Measurements from ENCODE around the gene GAST. TPM values are rescaled to one million over a fixed set of nuclear protein-coding genes. Genes with fewer than 3 reads are reported as not detected.
"Not testable (repeated sequence)": the region's sequence is repeated elsewhere in the genome, so short reads cannot be mapped to it uniquely, and the experiment has no call there.

Gene GAST, protein sequence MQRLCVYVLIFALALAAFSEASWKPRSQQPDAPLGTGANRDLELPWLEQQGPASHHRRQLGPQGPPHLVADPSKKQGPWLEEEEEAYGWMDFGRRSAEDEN
- total RNA-seq = not detected

DNA sequence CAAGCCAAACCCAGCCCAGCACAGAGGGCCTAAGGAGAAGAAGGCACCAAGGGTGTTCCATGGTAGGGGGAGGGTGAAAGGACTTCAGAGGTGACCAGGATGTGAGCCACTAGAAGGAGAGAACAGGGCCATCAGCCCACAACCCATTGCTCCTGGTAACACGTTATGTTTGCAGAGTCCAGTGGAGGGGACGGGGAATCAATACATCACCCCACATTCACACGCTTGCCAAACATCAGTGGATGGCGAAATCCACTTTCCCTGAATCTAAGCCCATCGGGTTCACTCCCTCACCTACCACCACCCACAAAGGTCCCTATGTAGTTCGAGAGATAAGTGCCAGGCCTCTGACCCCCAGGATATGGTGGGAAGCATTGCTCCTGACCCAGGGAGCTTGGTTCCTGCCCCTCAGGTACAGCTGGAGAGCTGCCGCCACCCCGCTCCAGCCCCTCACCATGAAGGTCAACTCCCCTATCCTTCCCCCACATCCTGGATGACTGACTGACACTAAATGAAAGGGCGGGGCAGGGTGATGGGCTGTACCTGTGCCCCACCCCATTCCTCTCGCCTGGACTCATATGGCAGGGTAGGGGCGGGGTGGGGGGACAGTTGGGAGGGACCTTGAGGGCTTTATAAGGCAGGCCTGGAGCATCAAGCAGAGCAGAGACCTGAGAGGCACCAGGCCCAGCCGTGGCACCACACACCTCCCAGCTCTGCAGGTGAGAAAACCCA is at the start of gene GAST:
TSS of gene GAST (plus strand) at position 663 of the 732 bp plus-strand sequence. CDS start 3,106 bp downstream, outside the sequence.
- ATAC-seq (peak in 1 of 2 donors; percentile 40), DNase-seq (ENCODE audit: low spot score) (no peak)
- no peaks in the 10 kb centered on the region for H3K9me3 Mint-ChIP-seq
- H3K27ac Mint-ChIP-seq = no peak within 1 kb of the TSS
- H3K27me3 Mint-ChIP-seq = peaks cover 6 to 15% of the 10 kb centered on the region in 2 donors
- no peaks in the 10 kb centered on the region for H3K36me3 Mint-ChIP-seq
- H3K4me3 Mint-ChIP-seq = no peak within 1 kb of the TSS
- peaks cover 0 to 4% of the 10 kb centered on the region in 2 donors for H3K4me1 Mint-ChIP-seq (ENCODE audit: low read depth in 2 of 2)

DNA sequence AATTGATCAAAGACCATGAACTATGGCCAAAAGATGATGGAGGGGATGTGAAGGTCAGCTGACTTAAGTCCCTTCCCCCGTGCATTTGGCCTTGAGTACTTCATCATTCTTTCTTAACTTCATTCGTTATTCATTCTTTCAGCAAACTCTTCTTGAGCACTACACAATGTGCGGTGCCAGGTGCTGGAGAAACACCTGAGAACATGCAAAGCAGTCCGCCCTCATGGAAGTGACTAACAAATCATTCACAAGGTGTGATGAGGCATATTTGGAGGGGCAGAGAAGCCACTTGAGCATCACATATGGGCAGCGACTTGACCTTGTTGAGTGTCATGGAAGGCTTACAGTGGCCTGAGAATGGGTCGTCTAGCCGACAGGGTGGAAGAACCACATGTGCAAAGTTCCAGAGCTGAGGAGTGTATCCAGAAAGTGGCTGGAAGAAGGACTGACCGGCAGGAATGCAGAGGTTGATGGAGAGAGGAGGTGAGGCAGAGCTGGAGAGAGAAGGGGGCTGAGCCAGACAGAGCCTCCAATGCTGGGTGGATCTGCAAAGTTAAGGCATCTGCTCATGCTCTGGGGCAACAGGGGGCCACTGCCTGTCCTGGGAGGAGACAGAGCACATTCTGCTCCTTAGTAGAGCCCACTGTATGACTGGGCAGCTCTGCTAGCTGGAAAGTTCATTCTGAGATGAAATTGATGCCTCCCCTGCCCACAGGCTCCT is 48.5 kb upstream of the GAST start:
- DNase-seq (ENCODE audit: low spot score) (no peak), ATAC-seq (no peak)
- Mint-ChIP-seq H3K27ac (peak overlapping the region in 1 of 2 donors; percentile 46), H3K9me3 (no peaks in the 10 kb centered on the region), H3K36me3 (no peaks in the 10 kb centered on the region), H3K4me1 (ENCODE audit: low read depth in 2 of 2) (peaks cover 22 to 26% of the 10 kb centered on the region in 2 donors), H3K27me3 (peaks cover 0 to 4% of the 10 kb centered on the region in 2 donors), H3K4me3 (no peak overlapping the region)

DNA sequence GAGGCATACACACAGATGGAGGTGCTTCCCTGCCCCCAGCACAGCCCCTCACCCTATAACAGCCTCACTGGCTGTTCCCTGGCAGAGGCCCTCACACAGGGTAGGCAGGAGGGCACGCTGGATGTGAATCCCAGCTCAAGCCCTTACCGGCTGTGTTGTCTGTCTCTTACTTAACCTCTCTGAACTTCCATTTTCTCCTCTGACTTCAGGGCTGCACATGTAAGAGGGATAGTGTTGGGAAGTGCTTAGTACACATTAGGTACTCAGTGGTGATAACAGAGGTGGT is 48.0 kb upstream of the GAST start:
- ATAC-seq (no peak), DNase-seq (ENCODE audit: low spot score) (no peak)
- H3K4me3 Mint-ChIP-seq = no peak overlapping the region
- no peaks in the 10 kb centered on the region for H3K36me3 Mint-ChIP-seq
- H3K27ac Mint-ChIP-seq = no peak overlapping the region
- no peaks in the 10 kb centered on the region for H3K9me3 Mint-ChIP-seq
- H3K27me3 Mint-ChIP-seq = peaks cover 0 to 4% of the 10 kb centered on the region in 2 donors
- peaks cover 22 to 26% of the 10 kb centered on the region in 2 donors for H3K4me1 Mint-ChIP-seq (ENCODE audit: low read depth in 2 of 2)

DNA sequence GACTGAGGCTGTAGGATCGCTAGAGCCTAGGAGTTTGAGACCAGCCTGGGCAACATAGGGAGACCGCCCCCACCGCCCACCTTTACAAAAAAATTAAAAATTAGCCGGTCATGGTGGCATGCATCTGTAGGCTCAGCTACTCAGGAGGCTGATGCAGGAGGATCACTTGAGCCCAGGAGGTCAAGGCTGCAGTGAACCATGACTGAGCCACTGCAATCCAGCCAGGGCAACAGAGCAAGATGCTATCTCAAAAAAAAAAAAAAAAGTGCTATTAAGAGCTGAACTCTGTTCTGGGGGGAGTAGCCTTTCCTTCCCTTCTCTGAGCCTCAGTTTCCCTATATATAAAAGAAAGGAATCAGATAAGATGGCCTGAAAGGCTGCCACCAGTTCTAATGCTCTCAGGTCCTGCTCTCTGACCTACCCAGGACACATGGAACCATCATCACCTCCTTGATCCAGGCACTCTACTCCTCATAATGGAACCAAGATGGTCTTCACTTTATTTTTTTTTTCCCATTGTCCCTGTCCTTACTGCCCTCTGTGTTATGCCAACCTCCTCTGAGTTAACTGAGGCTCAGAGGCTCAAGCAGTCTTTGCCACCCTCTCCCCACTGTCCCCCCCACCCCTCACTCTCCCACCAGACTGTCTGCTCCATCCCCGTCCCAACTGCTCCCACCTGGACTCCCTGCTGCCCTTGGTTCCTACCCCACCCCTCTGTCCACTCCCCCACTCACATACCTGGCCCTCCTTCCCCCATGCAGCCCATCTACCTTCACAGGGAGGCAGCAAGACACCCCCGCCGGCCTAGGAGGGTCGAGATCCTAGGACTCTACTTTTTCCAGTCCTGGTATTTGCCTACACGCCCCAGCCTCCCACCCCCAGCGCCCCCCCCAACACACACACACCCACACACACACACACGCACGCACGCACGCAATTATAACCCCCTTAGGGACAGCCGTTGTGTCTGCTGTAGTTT is 47.3 kb upstream of the GAST start:
- H3K27ac Mint-ChIP-seq = peak overlapping the region; percentile 97 to 98
- no peaks in the 10 kb centered on the region for H3K36me3 Mint-ChIP-seq
- H3K9me3 Mint-ChIP-seq = no peaks in the 10 kb centered on the region

DNA sequence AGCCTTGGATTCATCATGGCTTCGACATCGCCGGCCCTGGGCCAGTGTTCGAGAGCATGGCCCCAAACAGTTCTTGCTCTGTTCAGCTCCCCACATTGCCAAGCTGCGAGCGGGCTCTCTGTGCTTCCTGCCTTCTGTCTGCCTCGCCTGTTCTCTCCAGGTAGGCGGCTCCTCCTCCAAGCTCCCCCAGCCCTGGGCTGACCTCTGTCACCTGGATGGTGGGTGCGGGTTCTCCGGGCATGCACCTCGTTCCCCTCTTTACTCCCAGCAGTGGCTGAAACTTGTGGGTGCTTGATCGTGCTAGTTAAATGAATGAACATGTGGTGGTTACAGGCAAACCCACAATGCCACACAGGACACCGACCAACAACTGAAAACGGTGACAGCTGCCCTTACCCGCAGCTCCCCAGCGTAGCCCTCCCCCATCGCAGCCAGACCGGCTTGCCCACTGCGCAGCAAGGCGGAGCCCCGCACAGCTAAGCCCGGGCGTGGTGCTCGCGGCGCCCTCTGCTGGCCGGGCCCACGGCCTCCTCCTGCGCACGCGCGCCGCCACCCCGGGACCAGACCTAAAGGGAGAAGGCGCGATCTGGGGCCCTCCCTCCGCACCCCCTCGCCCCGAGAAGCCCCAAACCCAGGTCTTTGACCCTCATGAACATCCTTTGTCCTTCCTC is 46.4 kb upstream of the GAST start:
- Mint-ChIP-seq H3K36me3 (no peaks in the 10 kb centered on the region), H3K4me1 (ENCODE audit: low read depth in 2 of 2) (peaks cover 29 to 32% of the 10 kb centered on the region in 2 donors), H3K9me3 (no peaks in the 10 kb centered on the region), H3K4me3 (peak overlapping the region; percentile 98), H3K27ac (peak overlapping the region; percentile 97 to 98), H3K27me3 (peaks cover 0 to 4% of the 10 kb centered on the region in 2 donors)
- ATAC-seq = peak; percentile 91 to 92
- peak; percentile 91 for DNase-seq (ENCODE audit: low spot score)

More for the DNA sequence above, 47.3 kb upstream of the GAST start:
- H3K27me3 Mint-ChIP-seq = peaks cover 0 to 4% of the 10 kb centered on the region in 2 donors
- peak overlapping the region; percentile 98 for H3K4me3 Mint-ChIP-seq
- no peak for ATAC-seq
- peaks cover 29 to 32% of the 10 kb centered on the region in 2 donors for H3K4me1 Mint-ChIP-seq (ENCODE audit: low read depth in 2 of 2)
- no peak for DNase-seq (ENCODE audit: low spot score)

DNA sequence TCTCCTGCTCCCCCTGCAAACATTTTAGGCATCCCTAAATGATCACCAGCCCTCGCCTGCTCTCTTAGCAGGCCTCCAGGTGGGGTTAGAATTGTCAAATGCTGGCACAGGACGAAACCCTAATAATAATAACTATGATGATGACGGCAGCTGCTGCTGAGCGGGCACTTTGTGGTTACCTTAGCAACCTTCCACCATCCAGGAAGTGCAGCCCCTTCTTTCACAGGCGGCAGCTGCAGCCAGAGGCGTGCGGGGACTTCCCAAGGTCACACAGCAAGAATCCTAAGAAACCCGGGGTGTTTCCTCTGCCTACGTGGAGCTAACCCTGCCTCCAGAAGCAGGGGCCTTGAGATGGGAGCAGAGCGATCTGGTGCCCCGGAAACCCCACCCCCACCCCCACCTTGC is 45.9 kb upstream of the GAST start:
- peaks cover 29 to 32% of the 10 kb centered on the region in 2 donors for H3K4me1 Mint-ChIP-seq (ENCODE audit: low read depth in 2 of 2)
- peak; percentile 89 for DNase-seq (ENCODE audit: low spot score)

DNA sequence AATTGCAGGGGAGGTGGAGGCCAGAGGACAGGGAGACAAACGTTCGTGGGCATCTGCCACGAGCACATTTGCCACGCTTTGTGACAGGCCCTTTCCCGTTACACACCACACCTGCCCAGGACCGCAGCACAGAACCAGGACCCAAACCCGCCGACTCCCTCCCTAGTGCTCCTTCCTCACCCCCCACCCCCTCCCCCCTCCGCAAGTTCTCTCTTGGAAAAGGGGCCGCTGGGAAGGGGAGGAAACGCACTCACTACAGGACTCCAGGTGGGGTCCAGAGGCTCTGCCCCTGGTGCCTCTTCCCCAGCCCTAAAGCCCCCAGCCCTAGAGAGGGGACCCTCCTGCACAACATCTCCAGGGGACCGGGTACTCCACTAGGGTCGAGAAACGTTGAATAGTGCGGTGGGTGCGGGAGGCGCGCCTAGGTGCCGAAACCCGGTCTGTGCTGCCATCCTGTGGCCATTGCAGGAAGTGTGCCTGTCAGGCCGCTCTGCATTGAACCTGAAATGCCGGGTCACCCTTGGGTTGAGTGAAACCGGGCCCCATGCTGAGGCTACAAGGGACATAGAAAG is 45.3 kb upstream of the GAST start:
- H3K27me3 Mint-ChIP-seq = peaks cover 0 to 4% of the 10 kb centered on the region in 2 donors
- no peaks in the 10 kb centered on the region for H3K9me3 Mint-ChIP-seq
- ATAC-seq (peak; percentile 76 to 77), DNase-seq (ENCODE audit: low spot score) (peak; percentile 88)
- peak overlapping the region; percentile 98 for H3K4me3 Mint-ChIP-seq
- H3K4me1 Mint-ChIP-seq (ENCODE audit: low read depth in 2 of 2) = peaks cover 29 to 32% of the 10 kb centered on the region in 2 donors
- H3K36me3 Mint-ChIP-seq = no peaks in the 10 kb centered on the region
- H3K27ac Mint-ChIP-seq = peak overlapping the region; percentile 97 to 98

More for the DNA sequence above, 45.9 kb upstream of the GAST start:
- Mint-ChIP-seq H3K27ac (peak overlapping the region; percentile 97 to 98), H3K27me3 (peaks cover 0 to 4% of the 10 kb centered on the region in 2 donors), H3K9me3 (no peaks in the 10 kb centered on the region), H3K36me3 (no peaks in the 10 kb centered on the region), H3K4me3 (peak overlapping the region; percentile 98)
- peak; percentile 66 to 82 for ATAC-seq

DNA sequence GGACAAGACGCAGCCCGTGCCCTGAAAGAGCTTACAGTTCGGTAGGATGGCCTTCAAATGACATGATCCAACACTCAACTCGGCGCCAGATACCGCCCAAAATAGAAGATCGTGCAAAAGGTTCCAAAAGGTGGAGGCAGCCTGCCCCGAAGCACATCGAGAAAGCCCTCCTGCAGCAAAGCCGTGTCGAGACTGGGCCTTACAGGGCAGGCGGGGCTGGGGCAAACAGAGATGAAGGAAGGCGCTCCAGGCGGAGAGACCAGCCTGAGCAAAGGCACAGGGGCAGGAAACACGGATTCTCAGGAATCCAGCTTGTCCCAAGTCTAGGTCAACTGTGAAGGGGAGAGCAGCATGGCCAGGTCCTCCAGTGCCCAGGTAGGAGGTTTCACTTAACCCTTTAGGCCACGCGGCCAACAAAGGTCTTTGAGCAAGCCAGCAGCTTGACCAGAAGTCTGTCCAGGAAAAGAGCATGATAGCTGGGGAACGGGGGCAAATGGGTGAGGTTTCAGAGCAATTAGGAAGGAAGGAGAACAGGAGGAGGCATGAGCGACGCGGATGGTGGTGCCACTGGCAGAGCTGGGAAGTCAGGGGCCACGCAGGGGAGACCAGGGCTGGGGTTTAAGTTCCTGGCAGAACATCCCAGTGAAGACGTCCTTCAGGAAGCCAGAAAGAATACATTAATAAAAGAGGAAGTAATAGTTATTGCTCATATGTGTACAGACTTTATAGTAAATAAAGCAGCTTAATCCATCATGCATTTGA is 44.7 kb upstream of the GAST start:
- peak overlapping the region; percentile 97 to 98 for H3K27ac Mint-ChIP-seq
- H3K9me3 Mint-ChIP-seq = no peaks in the 10 kb centered on the region
- DNase-seq (ENCODE audit: low spot score) (no peak), ATAC-seq (no peak)
- peaks cover 0 to 4% of the 10 kb centered on the region in 2 donors for H3K27me3 Mint-ChIP-seq
- peak overlapping the region; percentile 98 for H3K4me3 Mint-ChIP-seq
- no peaks in the 10 kb centered on the region for H3K36me3 Mint-ChIP-seq
- H3K4me1 Mint-ChIP-seq (ENCODE audit: low read depth in 2 of 2) = peaks cover 29 to 33% of the 10 kb centered on the region in 2 donors

DNA sequence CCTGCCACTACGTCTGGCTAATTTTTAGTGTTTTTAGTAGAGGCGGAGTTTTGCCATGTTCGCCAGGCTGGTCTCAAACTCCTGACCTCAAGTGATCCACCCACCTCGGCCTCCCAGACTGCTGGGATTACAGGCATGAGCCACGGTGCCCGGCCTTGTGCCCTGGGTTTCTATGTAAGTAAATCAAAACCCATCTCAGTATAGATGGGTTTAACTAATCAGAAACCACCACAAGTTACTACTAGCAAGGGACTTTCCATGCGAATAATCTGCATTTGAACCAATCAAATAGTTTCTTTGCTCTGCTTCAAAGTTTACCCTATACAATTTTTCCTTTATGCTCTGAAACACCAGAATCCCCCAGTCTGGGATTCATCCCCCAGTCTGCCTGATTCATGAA is 40.0 kb upstream of the GAST start:
- Mint-ChIP-seq H3K27ac (peak overlapping the region; percentile 41 to 53), H3K27me3 (no peaks in the 10 kb centered on the region), H3K9me3 (no peaks in the 10 kb centered on the region), H3K4me3 (no peak overlapping the region), H3K4me1 (ENCODE audit: low read depth in 2 of 2) (peaks cover 23 to 24% of the 10 kb centered on the region in 2 donors), H3K36me3 (no peaks in the 10 kb centered on the region)
- no peak for ATAC-seq
- DNase-seq (ENCODE audit: low spot score) = no peak

DNA sequence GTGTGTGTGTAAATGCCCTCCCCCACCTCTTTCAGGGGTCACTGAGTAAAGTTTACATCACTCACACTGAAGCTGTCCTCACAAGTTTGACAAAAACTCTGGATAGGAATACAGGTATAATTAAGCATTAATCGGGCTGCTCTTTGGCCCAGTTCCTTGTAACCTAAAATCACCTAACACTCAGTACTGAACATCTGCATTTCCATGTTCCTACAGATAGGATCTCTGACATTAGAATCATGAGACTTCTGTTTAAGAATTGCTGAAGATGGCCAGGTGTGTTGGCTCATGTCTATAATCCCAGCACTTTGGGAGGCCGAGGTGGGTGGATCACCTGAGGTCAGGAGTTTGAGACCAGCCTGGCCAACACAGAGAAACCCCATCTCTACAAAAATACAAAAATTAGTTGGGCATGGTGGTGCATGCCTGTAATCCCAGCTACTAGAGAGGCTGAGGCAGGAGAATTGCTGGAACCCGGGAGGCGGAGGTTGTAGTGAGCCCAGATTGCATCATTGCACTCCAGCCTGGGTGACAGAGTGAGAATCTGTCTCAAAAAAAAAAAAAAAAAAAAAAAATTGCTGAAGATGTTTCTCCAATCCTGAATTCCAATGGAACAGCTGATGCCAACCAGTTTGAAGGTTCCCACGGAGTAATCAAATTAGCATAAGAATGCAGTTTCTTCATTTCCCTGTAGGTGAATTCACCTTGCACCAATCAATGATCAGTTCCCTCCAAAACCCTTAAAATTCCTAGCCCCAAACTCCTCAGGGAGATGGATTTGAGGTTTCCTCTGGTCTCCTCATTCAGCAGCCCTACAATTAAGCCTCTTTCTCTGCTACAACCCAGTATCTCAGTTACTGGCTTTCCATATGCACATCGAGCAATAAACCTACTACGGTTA is 36.7 kb upstream of the GAST start:
- not testable (repeated sequence) for H3K4me3 Mint-ChIP-seq; DNase-seq (ENCODE audit: low spot score); H3K27me3 Mint-ChIP-seq; H3K36me3 Mint-ChIP-seq; H3K9me3 Mint-ChIP-seq; H3K27ac Mint-ChIP-seq; ATAC-seq
- peaks cover 31 to 34% of the 10 kb centered on the region in 2 donors for H3K4me1 Mint-ChIP-seq (ENCODE audit: low read depth in 2 of 2)

DNA sequence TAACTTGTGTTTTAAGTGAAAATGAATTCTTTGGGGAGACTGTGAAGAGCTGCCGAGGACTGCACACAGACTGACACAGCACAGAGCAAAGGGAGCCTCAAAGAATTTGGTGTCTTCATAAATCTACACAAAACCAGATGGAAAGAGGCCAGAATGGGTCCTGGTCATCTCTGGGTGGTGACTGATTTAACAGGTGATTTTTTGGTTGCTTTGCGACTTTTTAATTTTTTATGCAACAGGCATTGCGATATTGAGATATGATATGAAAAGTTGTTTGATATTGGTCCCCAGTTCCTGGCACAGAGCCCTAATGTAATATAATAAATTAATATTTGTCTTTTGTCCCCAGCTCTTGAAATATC is 36.1 kb upstream of the GAST start:
- Mint-ChIP-seq H3K36me3 (no peaks in the 10 kb centered on the region), H3K27me3 (no peaks in the 10 kb centered on the region), H3K9me3 (no peaks in the 10 kb centered on the region), H3K4me1 (ENCODE audit: low read depth in 2 of 2) (peaks cover 31 to 36% of the 10 kb centered on the region in 2 donors), H3K27ac (peak overlapping the region in 1 of 2 donors; percentile 55), H3K4me3 (no peak overlapping the region)
- ATAC-seq (no peak), DNase-seq (ENCODE audit: low spot score) (no peak)
